Sigmoid colon (tissue), 3 donors: Measurements from ENCODE around the gene ST14.

Source experiments
- POLR2A ChIP-seq, 2 donors: fragments of 450-650 bp; IDR thresholded peaks; one replicate each; pipeline ENCODE4 v1.6.1; 2016; ENCODE audit warnings: antibody characterized with exemption in 2 of 2, mild to moderate bottlenecking in 2 of 2, moderate library complexity in 2 of 2
- TF ChIP-seq, protein P1 (sequence below), 4 experiments: fragments of 450-650 bp in 3 of 4; fragments of 200-600 bp in 1 of 4; IDR thresholded peaks; one replicate each; pipeline ENCODE4 v1.5.1; 2016 to 2019; ENCODE audit warnings: antibody characterized with exemption in 4 of 4, mild to moderate bottlenecking in 3 of 4, moderate library complexity in 2 of 4

DNA sequence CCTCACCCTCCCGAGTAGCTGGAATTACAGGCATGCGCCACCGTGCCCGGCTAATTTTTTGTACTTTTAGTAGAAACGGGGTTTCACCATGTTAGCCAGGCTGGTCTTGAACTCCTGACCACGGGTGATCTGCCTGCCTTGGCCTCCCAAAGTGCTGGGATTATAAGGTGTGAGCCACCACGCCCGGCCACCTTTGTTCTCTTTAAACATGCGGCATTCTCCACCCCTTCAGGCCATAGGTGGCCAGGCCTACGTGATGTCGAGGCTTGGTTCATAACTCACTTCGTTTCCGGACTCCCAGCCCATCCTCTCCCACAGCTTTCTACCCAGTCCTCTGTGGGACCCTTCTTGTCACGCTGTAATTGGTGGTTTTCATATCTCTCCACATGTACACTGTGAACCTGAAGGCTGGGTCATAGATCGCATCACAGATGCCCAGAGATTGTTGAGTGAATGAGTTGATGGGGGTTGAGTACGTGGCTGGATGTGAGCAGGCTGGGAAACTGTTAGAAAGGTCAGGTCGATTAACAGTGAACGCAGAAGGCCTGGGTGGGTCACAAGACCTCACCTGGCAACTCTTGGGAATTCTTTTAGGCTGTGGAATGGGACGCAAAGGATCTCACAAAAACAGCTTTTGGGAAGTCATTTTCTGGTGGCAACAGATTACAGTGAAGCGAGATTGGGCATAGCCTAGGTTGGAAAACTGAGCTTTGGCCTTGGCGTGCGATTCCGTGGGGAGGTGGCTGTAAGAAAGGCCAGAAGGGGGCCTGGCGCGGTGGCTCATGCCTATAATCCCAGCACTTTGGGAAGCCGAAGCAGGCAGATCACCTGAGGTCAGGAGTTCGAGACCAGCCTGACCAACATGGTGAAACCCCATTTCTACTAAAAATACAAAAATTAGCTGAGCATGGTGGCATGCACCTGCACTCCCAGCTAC lies 44.5 kb downstream of the ST14 start:
- TF ChIP-seq, protein P1, sequence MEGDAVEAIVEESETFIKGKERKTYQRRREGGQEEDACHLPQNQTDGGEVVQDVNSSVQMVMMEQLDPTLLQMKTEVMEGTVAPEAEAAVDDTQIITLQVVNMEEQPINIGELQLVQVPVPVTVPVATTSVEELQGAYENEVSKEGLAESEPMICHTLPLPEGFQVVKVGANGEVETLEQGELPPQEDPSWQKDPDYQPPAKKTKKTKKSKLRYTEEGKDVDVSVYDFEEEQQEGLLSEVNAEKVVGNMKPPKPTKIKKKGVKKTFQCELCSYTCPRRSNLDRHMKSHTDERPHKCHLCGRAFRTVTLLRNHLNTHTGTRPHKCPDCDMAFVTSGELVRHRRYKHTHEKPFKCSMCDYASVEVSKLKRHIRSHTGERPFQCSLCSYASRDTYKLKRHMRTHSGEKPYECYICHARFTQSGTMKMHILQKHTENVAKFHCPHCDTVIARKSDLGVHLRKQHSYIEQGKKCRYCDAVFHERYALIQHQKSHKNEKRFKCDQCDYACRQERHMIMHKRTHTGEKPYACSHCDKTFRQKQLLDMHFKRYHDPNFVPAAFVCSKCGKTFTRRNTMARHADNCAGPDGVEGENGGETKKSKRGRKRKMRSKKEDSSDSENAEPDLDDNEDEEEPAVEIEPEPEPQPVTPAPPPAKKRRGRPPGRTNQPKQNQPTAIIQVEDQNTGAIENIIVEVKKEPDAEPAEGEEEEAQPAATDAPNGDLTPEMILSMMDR (IDR thresholded peaks at IDR 0.05), result no peak
- TF ChIP-seq POLR2A (IDR thresholded peaks at IDR 0.05), result no peak
